Endodermal cell (in vitro differentiated cells): ENCODE measurements around the gene DDX28. TPM values are rescaled to one million over a fixed set of nuclear protein-coding genes. Genes with fewer than 3 reads are reported as not detected.
"Not testable (repeated sequence)": the region's sequence is repeated elsewhere in the genome, so short reads cannot be mapped to it uniquely, and the experiment has no call there.

Experiments used
- DNase-seq: peaks from one replicate; pipeline ENCODE4 v3.0.0-alpha.2; 2017
- H3K27ac ChIP-seq: 2 replicates; pipeline ENCODE4 v1.5.1; 2013; ENCODE audit warnings: mild to moderate bottlenecking, low read depth, low read length, moderate library complexity
- H3K27me3 ChIP-seq: 2 replicates; pipeline ENCODE4 v1.6.1; 2013; ENCODE audit warnings: mild to moderate bottlenecking, low read length, moderate library complexity; ENCODE audit not compliant: insufficient read depth, control insufficient read depth, poor library complexity, severe bottlenecking
- H3K36me3 ChIP-seq: 2 replicates; pipeline ENCODE4 v1.7.0; 2013; ENCODE audit warnings: mild to moderate bottlenecking, low read length, moderate library complexity; ENCODE audit not compliant: control insufficient read depth, insufficient read depth
- H3K4me1 ChIP-seq: one replicate; pipeline ENCODE4 v1.7.0; 2013; ENCODE audit warnings: low read length; ENCODE audit not compliant: control insufficient read depth, insufficient read depth
- H3K4me3 ChIP-seq: 2 replicates; pipeline ENCODE4 v1.5.1; 2013; ENCODE audit warnings: mild to moderate bottlenecking, low read length, moderate library complexity
- H3K9ac ChIP-seq: 2 replicates; pipeline ENCODE4 v1.6.1; 2013; ENCODE audit warnings: mild to moderate bottlenecking, low read length, moderate library complexity; ENCODE audit not compliant: poor library complexity, severe bottlenecking; ENCODE audit errors: extremely low read depth
- H3K9me3 ChIP-seq: 2 replicates; pipeline ENCODE4 v1.6.1; 2013; ENCODE audit warnings: mild to moderate bottlenecking, low read length, moderate library complexity; ENCODE audit not compliant: control insufficient read depth
- H3K27ac Mint-ChIP-seq: 2 replicates; pipeline ENCODE4 v1.8.0; 2020; ENCODE audit warnings: mixed read lengths
- H3K27me3 Mint-ChIP-seq: 2 replicates; pipeline ENCODE4 v1.8.0; 2021; ENCODE audit warnings: mild to moderate bottlenecking, mixed read lengths; ENCODE audit not compliant: insufficient read depth
- H3K36me3 Mint-ChIP-seq: 2 replicates; pipeline ENCODE4 v1.8.0; 2020; ENCODE audit warnings: low read depth, mixed read lengths
- H3K4me1 Mint-ChIP-seq: 2 replicates; pipeline ENCODE4 v1.8.0; 2020; ENCODE audit warnings: mixed read lengths
- H3K4me3 Mint-ChIP-seq: 2 replicates; pipeline ENCODE4 v1.8.0; 2020; ENCODE audit warnings: mild to moderate bottlenecking, moderate library complexity, mixed read lengths
- H3K9me3 Mint-ChIP-seq: 2 replicates; pipeline ENCODE4 v1.8.0; 2020; ENCODE audit warnings: mild to moderate bottlenecking, mixed read lengths
- CTCF ChIP-seq: fragments of 200-600 bp; sonication (generic); conservative IDR thresholded peaks from 2 replicates; pipeline ENCODE4 v1.5.0; 2021; ENCODE audit warnings: antibody characterized with exemption, mild to moderate bottlenecking
- WGBS, 2 experiments: methylation state at CpG; one replicate each; pipeline versions ENCODE4 v1.1.5 to v1.1.7; 2013; ENCODE audit warnings: missing lambda C conversion rate in 2 of 2, mixed read lengths in 1 of 2; ENCODE audit not compliant: insufficient coverage in 1 of 2, insufficient read length in 1 of 2; 5-methylcytosine and 5-hydroxymethylcytosine counted together
- total RNA-seq, 2 donors: library from RNA; stranded (reverse); fragmentation: NEBNext Ultra II Directional in 1 of 2; extraction: Animal tissue kit (Norgen Biotek cat#: 25700) in 1 of 2; gene quantifications; 2 replicates in 1 of 2; 3 replicates in 1 of 2; pipeline ENCODE4 v1.2.1, GENCODE V29; 2021

The DDX28 gene
- total RNA-seq, 2 donors from 2014 or later = 12.1 to 12.3 TPM

GRCh38 chr16:67975321-67976105 lies 47.5 kb downstream of the DDX28 start:
- Mint-ChIP-seq H3K36me3 (no peaks in the 10 kb centered on the region), H3K27me3 (peaks cover 18% of the 10 kb centered on the region), H3K4me3 (no peak overlapping the region), H3K4me1 (no peaks in the 10 kb centered on the region), H3K27ac (no peak overlapping the region), H3K9me3 (no peaks in the 10 kb centered on the region)
- H3K4me1 ChIP-seq = no peaks in the 10 kb centered on the region
- peaks cover 15% of the 10 kb centered on the region for H3K27me3 ChIP-seq
- H3K9ac ChIP-seq = no peak overlapping the region
- DNase-seq = no peak
- TF ChIP-seq CTCF = no peak
- no peak overlapping the region for H3K4me3 ChIP-seq
- WGBS, 2 experiments = 85 to 87% methylated on average over 7 to 14 of the region's 14 CpGs
- no peaks in the 10 kb centered on the region for H3K36me3 ChIP-seq
- no peaks in the 10 kb centered on the region for H3K9me3 ChIP-seq
- H3K27ac ChIP-seq = no peak overlapping the region

- H3K27me3 Mint-ChIP-seq = peaks cover 22% of the 10 kb centered on the region
- DNase-seq, H3K4me1 ChIP-seq, H3K27ac ChIP-seq, H3K9ac ChIP-seq, H3K4me3 Mint-ChIP-seq, H3K9me3 Mint-ChIP-seq, H3K9me3 ChIP-seq, H3K27ac Mint-ChIP-seq, H3K4me3 ChIP-seq, H3K4me1 Mint-ChIP-seq, H3K36me3 ChIP-seq, H3K36me3 Mint-ChIP-seq, H3K27me3 ChIP-seq: not testable (repeated sequence)
- WGBS, 2 experiments = 93 to 95% methylated on average over 6 to 7 of the region's 7 CpGs
Measured at GRCh38 chr16:67972285-67972684, 50.7 kb downstream of the DDX28 start.

GRCh38 chr16:67971111-67971510 lies 51.9 kb downstream of the DDX28 start:
- no peak for TF ChIP-seq CTCF
- no peak for DNase-seq
- H3K9ac ChIP-seq = no peak overlapping the region
- no peak overlapping the region for H3K4me3 ChIP-seq
- Mint-ChIP-seq H3K27me3 (peaks cover 15% of the 10 kb centered on the region), H3K27ac (no peak overlapping the region), H3K4me3 (no peak overlapping the region), H3K36me3 (no peaks in the 10 kb centered on the region), H3K4me1 (peaks cover 19% of the 10 kb centered on the region), H3K9me3 (no peaks in the 10 kb centered on the region)
- no peaks in the 10 kb centered on the region for H3K9me3 ChIP-seq
- 90 to 95% methylated on average over 8 to 9 of the region's 9 CpGs for WGBS, 2 experiments
- H3K27ac ChIP-seq = no peak overlapping the region
- peaks cover 2% of the 10 kb centered on the region for H3K4me1 ChIP-seq
- H3K27me3 ChIP-seq = no peaks in the 10 kb centered on the region
- no peaks in the 10 kb centered on the region for H3K36me3 ChIP-seq

Other genes with a start within 250 kb of the DDX28 start
- 10 to 100 TPM; 19.2 to 22.5 TPM for gene RANBP10, start 216.7 kb downstream of the DDX28 start, total RNA-seq
- gene TSNAXIP1, start 216.3 kb downstream of the DDX28 start, total RNA-seq = 1 to 10 TPM; 2.8 to 3.2 TPM
- 10 to 100 TPM; 28.0 to 32.9 TPM for gene THAP11, start 180.9 kb downstream of the DDX28 start, total RNA-seq
- 100 to 1,000 TPM; 201 to 218 TPM for gene NUTF2, start 176.3 kb downstream of the DDX28 start, total RNA-seq
- gene CENPT, start 175.5 kb downstream of the DDX28 start, total RNA-seq = 10 to 100 TPM; 43.7 to 57.2 TPM
- 10 to 100 TPM; 69.2 to 74.3 TPM for gene EDC4, start 150.2 kb downstream of the DDX28 start, total RNA-seq
- gene NRN1L, start 138.3 kb downstream of the DDX28 start, total RNA-seq = 1 to 10 TPM; 7.0 to 7.3 TPM
- gene PSKH1, start 130.0 kb downstream of the DDX28 start, total RNA-seq = 10 to 100 TPM; 32.1 to 37.4 TPM
- 1 to 10 TPM in 1 of 2 donors, under 1 TPM in 1; 0.66 to 2.3 TPM for gene CTRL, start 91.4 kb downstream of the DDX28 start, total RNA-seq
- 10 to 100 TPM; 15.5 to 16.5 TPM for gene PSMB10, start 86.4 kb downstream of the DDX28 start, total RNA-seq
- 10 to 100 TPM in 1 of 2 donors, 1 to 10 TPM in 1; 8.4 to 14.3 TPM for gene LCAT, start 79.1 kb downstream of the DDX28 start, total RNA-seq
- gene SLC12A4, start 54.6 kb downstream of the DDX28 start, total RNA-seq = 10 to 100 TPM; 37.9 to 43.4 TPM
- 1 to 10 TPM; 2.9 to 3.5 TPM for gene DPEP3, start 42.7 kb downstream of the DDX28 start, total RNA-seq
- gene DPEP2, start 23.7 kb downstream of the DDX28 start, total RNA-seq = under 1 TPM in 1 of 2 donors, not detected in 1; 0.20 TPM
- not detected for gene DPEP2NB, start 7.3 kb downstream of the DDX28 start, total RNA-seq
- gene DUS2, start 52 bp upstream of the DDX28 start, total RNA-seq = 10 to 100 TPM; 23.4 to 24.0 TPM
- 10 to 100 TPM; 27.4 to 30.1 TPM for gene NFATC3, start 62.1 kb upstream of the DDX28 start, total RNA-seq
- 10 to 100 TPM; 51.8 to 56.4 TPM for gene ESRP2, start 212.9 kb upstream of the DDX28 start, total RNA-seq
- gene PLA2G15, start 222.1 kb upstream of the DDX28 start, total RNA-seq = 1 to 10 TPM; 8.7 to 10.0 TPM
- 10 to 100 TPM; 43.6 to 47.2 TPM for gene SLC7A6, start 241.3 kb upstream of the DDX28 start, total RNA-seq